ENCODE data around the gene TMEM91.
"Not testable (repeated sequence)": the region's sequence is repeated elsewhere in the genome, so short reads cannot be mapped to it uniquely, and the experiment has no call there.

Gene TMEM91

GRCh38 chr19:41366089-41366488, 10.2 kb upstream of the TMEM91 start:
- no peak overlapping the region for H3K9ac ChIP-seq (ENCODE audit: low read depth, low read length, poor library complexity, severe bottlenecking)
- H4K20me1 ChIP-seq (ENCODE audit: insufficient read depth, low read length, poor library complexity, severe bottlenecking) = no peaks in the 10 kb centered on the region
- TF ChIP-seq CTCF (conservative IDR thresholded peaks at IDR 0.05; ENCODE audit: low read length) (peak; percentile 49; the same call in 1 of the 2 replicates), EZH2phosphoT487 (IDR thresholded peaks at IDR 0.05; ENCODE audit: borderline replicate concordance) (no peak)
- no peaks in the 10 kb centered on the region for H3K9me2 ChIP-seq (replicated peaks; ENCODE audit: low read depth, low read length)
- H3K9me3 ChIP-seq (ENCODE audit: insufficient read depth, low read depth, low read length) = no peaks in the 10 kb centered on the region
- peaks cover 21% of the 10 kb centered on the region for H3K79me2 ChIP-seq (ENCODE audit: insufficient read depth, low read length)
- H3K4me3 ChIP-seq (ENCODE audit: low read length, poor library complexity, severe bottlenecking) = no peak overlapping the region
- peaks cover 18% of the 10 kb centered on the region for H3K4me1 ChIP-seq (ENCODE audit: insufficient read depth, low read length, poor library complexity, severe bottlenecking)
- H3K36me3 ChIP-seq (ENCODE audit: insufficient read depth, low read length) = no peaks in the 10 kb centered on the region
- H3K27me3 ChIP-seq (ENCODE audit: insufficient read depth, low read length, poor library complexity, severe bottlenecking) = no peaks in the 10 kb centered on the region
- H3K4me2 ChIP-seq (ENCODE audit: low read depth, low read length, poor library complexity, severe bottlenecking) = peak overlapping the region; percentile 4
- no peaks in the 10 kb centered on the region for H3F3A ChIP-seq (ENCODE audit: low read depth)
- no peak overlapping the region for H2AFZ ChIP-seq (ENCODE audit: low read length)

GRCh38 chr19:41367848-41368301, 8.5 kb upstream of the TMEM91 start:
- TF ChIP-seq CTCF (conservative IDR thresholded peaks at IDR 0.05; ENCODE audit: low read length) = no peak
- TF ChIP-seq EZH2phosphoT487 (IDR thresholded peaks at IDR 0.05; ENCODE audit: borderline replicate concordance) = no peak
- Histone ChIP-seq H3K4me2 (ENCODE audit: low read depth, low read length, poor library complexity, severe bottlenecking) (no peak overlapping the region), H3K79me2 (ENCODE audit: insufficient read depth, low read length) (peaks cover 21% of the 10 kb centered on the region), H3K27me3 (ENCODE audit: insufficient read depth, low read length, poor library complexity, severe bottlenecking) (no peaks in the 10 kb centered on the region), H3K4me3 (ENCODE audit: low read length, poor library complexity, severe bottlenecking) (no peak overlapping the region), H4K20me1 (ENCODE audit: insufficient read depth, low read length, poor library complexity, severe bottlenecking) (no peaks in the 10 kb centered on the region), H3K4me1 (ENCODE audit: insufficient read depth, low read length, poor library complexity, severe bottlenecking) (peaks cover 15% of the 10 kb centered on the region), H3F3A (ENCODE audit: low read depth) (no peaks in the 10 kb centered on the region), H2AFZ (ENCODE audit: low read length) (no peak overlapping the region), H3K9me3 (ENCODE audit: insufficient read depth, low read depth, low read length) (no peaks in the 10 kb centered on the region), H3K36me3 (ENCODE audit: insufficient read depth, low read length) (no peaks in the 10 kb centered on the region), H3K9ac (ENCODE audit: low read depth, low read length, poor library complexity, severe bottlenecking) (no peak overlapping the region), H3K9me2 (replicated peaks; ENCODE audit: low read depth, low read length) (no peaks in the 10 kb centered on the region)

GRCh38 chr19:41369769-41370168, 6.6 kb upstream of the TMEM91 start:
- TF ChIP-seq CTCF (conservative IDR thresholded peaks at IDR 0.05; ENCODE audit: low read length) (no peak), EZH2phosphoT487 (IDR thresholded peaks at IDR 0.05; ENCODE audit: borderline replicate concordance) (no peak)
- no peaks in the 10 kb centered on the region for H3K9me3 ChIP-seq (ENCODE audit: insufficient read depth, low read depth, low read length)
- H3K4me3 ChIP-seq (ENCODE audit: low read length, poor library complexity, severe bottlenecking) = no peak overlapping the region
- H3K9ac ChIP-seq (ENCODE audit: low read depth, low read length, poor library complexity, severe bottlenecking) = no peak overlapping the region
- H3K79me2 ChIP-seq (ENCODE audit: insufficient read depth, low read length) = peaks cover 16% of the 10 kb centered on the region
- no peaks in the 10 kb centered on the region for H3K27me3 ChIP-seq (ENCODE audit: insufficient read depth, low read length, poor library complexity, severe bottlenecking)
- H3K4me2 ChIP-seq (ENCODE audit: low read depth, low read length, poor library complexity, severe bottlenecking) = no peak overlapping the region
- H3K4me1 ChIP-seq (ENCODE audit: insufficient read depth, low read length, poor library complexity, severe bottlenecking) = peaks cover 4% of the 10 kb centered on the region
- no peaks in the 10 kb centered on the region for H3F3A ChIP-seq (ENCODE audit: low read depth)
- H4K20me1 ChIP-seq (ENCODE audit: insufficient read depth, low read length, poor library complexity, severe bottlenecking) = no peaks in the 10 kb centered on the region
- no peaks in the 10 kb centered on the region for H3K36me3 ChIP-seq (ENCODE audit: insufficient read depth, low read length)
- no peak overlapping the region for H2AFZ ChIP-seq (ENCODE audit: low read length)
- no peaks in the 10 kb centered on the region for H3K9me2 ChIP-seq (replicated peaks; ENCODE audit: low read depth, low read length)

GRCh38 chr19:41371119-41371518, 5.2 kb upstream of the TMEM91 start:
- not testable (repeated sequence) for H3K79me2 ChIP-seq (ENCODE audit: insufficient read depth, low read length); H3F3A ChIP-seq (ENCODE audit: low read depth); H4K20me1 ChIP-seq (ENCODE audit: insufficient read depth, low read length, poor library complexity, severe bottlenecking); H3K4me3 ChIP-seq (ENCODE audit: low read length, poor library complexity, severe bottlenecking); H2AFZ ChIP-seq (ENCODE audit: low read length); H3K9me2 ChIP-seq (replicated peaks; ENCODE audit: low read depth, low read length); H3K36me3 ChIP-seq (ENCODE audit: insufficient read depth, low read length); H3K27me3 ChIP-seq (ENCODE audit: insufficient read depth, low read length, poor library complexity, severe bottlenecking); H3K4me2 ChIP-seq (ENCODE audit: low read depth, low read length, poor library complexity, severe bottlenecking); H3K4me1 ChIP-seq (ENCODE audit: insufficient read depth, low read length, poor library complexity, severe bottlenecking); H3K9me3 ChIP-seq (ENCODE audit: insufficient read depth, low read depth, low read length); H3K9ac ChIP-seq (ENCODE audit: low read depth, low read length, poor library complexity, severe bottlenecking)

All from Loucy (cell line).